ENCODE data around the gene ACOXL. TPM values are rescaled to one million over a fixed set of nuclear protein-coding genes. Genes with fewer than 3 reads are reported as not detected.
A peak's percentile ranks its signal among the peaks of the same experiment; 100 is the strongest.

The ACOXL gene
- polyA plus RNA-seq, 4 donors: 0.06 to 0.56 TPM; not detected in 2

DNA sequence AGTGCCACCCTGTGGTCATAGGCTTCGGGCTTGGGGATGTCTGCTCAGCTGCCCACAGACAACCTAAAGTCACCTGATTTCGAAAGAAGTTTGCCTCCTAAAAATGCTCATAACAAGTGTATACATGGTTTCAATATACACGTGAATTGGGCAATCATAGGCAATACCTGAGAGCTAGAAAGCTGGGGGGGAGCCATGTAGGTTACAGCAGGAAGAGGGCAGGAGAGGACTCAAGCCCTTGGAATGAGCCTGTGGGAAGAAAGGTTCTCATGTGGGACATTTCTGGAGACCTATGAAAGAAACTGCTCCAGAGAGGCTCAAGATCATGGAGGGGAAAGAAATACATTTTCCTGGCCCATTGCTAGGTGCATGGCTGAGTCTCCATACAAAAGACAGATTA, 109.7 kb downstream of the ACOXL start:
- Histone ChIP-seq H3K9me3 (ENCODE audit: control insufficient read depth in 2 of 2, insufficient read depth in 1 of 2, low read depth in 1 of 2, low read length in 1 of 2) (no peaks in the 10 kb centered on the region), H3K27me3 (ENCODE audit: control insufficient read depth in 3 of 3, insufficient read depth in 3 of 3, low read length in 3 of 3) (peaks cover 0 to 11% (median 0%) of the 10 kb centered on the region in 3 donors), H3K4me3 (ENCODE audit: low read depth in 1 of 3, low read length in 3 of 3) (no peak overlapping the region), H3K27ac (ENCODE audit: low read depth in 1 of 3, low read length in 2 of 3) (no peak overlapping the region), H3K4me1 (ENCODE audit: control insufficient read depth in 3 of 3, insufficient read depth in 2 of 3, low read depth in 1 of 3, low read length in 2 of 3) (no peaks in the 10 kb centered on the region), H3K36me3 (ENCODE audit: control insufficient read depth in 3 of 3, insufficient read depth in 2 of 3, low read depth in 1 of 3, low read length in 3 of 3) (no peaks in the 10 kb centered on the region)
- FAIRE-seq (no peak), DNase-seq (no peak)
- whole genome bisulfite sequencing, 3 donors: 62 to 70% (median 70%) methylated on average over 3 of the region's 3 CpGs

DNA sequence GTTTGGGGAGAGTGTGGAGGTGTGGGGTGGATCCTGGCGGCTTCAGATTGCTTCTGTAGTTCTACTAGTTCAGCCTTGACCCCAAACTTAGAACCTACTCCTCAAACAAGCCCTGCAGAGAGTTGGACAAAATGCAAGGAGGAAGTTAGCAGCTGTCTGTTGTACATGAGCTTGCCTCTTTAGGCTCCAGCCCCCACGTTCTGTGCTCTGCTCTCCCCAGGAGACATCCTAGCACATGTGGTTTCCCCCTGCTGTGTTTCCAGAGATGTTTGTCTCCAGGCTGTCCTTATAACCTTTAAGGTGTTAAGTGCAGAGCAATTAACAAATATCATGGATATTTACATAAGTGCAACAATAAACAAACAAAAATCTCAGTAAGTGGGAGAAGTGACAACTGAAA, 111.1 kb downstream of the ACOXL start:
- no peak for DNase-seq
- Histone ChIP-seq H3K4me1 (ENCODE audit: control insufficient read depth in 3 of 3, insufficient read depth in 2 of 3, low read depth in 1 of 3, low read length in 2 of 3) (no peaks in the 10 kb centered on the region), H3K27ac (ENCODE audit: low read depth in 1 of 3, low read length in 2 of 3) (no peak overlapping the region), H3K27me3 (ENCODE audit: control insufficient read depth in 3 of 3, insufficient read depth in 3 of 3, low read length in 3 of 3) (peaks cover 0 to 11% (median 0%) of the 10 kb centered on the region in 3 donors), H3K36me3 (ENCODE audit: control insufficient read depth in 3 of 3, insufficient read depth in 2 of 3, low read depth in 1 of 3, low read length in 3 of 3) (no peaks in the 10 kb centered on the region), H3K9me3 (ENCODE audit: control insufficient read depth in 2 of 2, insufficient read depth in 1 of 2, low read depth in 1 of 2, low read length in 1 of 2) (no peaks in the 10 kb centered on the region), H3K4me3 (ENCODE audit: low read depth in 1 of 3, low read length in 3 of 3) (no peak overlapping the region)
- 62 to 80% (median 64%) methylated on average over 2 of the region's 2 CpGs for WGBS, 3 donors
- no peak for FAIRE-seq

DNA sequence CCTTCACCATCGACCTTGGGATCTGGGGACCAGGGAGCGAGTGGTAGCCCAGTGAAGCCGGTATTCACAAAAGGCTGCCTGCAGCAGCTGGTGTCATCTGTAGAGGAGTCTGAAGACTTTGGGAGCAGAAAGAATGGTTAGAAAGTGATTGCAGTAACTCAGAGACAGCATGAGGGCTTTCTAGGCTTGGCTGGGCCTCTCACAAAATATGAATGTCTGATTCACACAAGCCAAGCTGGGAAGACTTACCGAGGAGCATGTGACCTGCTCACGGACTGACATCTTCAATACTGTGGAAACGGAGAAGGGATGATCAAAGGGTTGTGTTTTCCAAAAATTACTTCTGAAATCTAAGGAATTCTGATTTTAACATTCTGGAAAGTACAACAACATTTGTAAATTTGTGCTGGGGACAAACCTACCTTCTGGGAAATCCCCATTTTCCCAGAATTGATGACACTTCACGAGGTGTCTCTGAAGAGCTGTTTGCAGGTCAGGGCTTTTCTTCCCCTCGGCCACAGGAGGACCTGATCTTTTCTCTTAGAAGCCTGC, 111.7 kb downstream of the ACOXL start:
- no peak overlapping the region for H3K4me3 ChIP-seq (ENCODE audit: low read depth in 1 of 3, low read length in 3 of 3)
- no peaks in the 10 kb centered on the region for H3K36me3 ChIP-seq (ENCODE audit: control insufficient read depth in 3 of 3, insufficient read depth in 2 of 3, low read depth in 1 of 3, low read length in 3 of 3)
- no peak for DNase-seq
- no peak overlapping the region for H3K27ac ChIP-seq (ENCODE audit: low read depth in 1 of 3, low read length in 2 of 3)
- whole genome bisulfite sequencing, 3 donors: 65 to 70% (median 69%) methylated on average over 8 of the region's 8 CpGs
- peaks cover 0 to 11% (median 0%) of the 10 kb centered on the region in 3 donors for H3K27me3 ChIP-seq (ENCODE audit: control insufficient read depth in 3 of 3, insufficient read depth in 3 of 3, low read length in 3 of 3)
- FAIRE-seq: no peak
- H3K9me3 ChIP-seq (ENCODE audit: control insufficient read depth in 2 of 2, insufficient read depth in 1 of 2, low read depth in 1 of 2, low read length in 1 of 2): no peaks in the 10 kb centered on the region
- peaks cover 0 to 3% (median 0%) of the 10 kb centered on the region in 3 donors for H3K4me1 ChIP-seq (ENCODE audit: control insufficient read depth in 3 of 3, insufficient read depth in 2 of 3, low read depth in 1 of 3, low read length in 2 of 3)

DNA sequence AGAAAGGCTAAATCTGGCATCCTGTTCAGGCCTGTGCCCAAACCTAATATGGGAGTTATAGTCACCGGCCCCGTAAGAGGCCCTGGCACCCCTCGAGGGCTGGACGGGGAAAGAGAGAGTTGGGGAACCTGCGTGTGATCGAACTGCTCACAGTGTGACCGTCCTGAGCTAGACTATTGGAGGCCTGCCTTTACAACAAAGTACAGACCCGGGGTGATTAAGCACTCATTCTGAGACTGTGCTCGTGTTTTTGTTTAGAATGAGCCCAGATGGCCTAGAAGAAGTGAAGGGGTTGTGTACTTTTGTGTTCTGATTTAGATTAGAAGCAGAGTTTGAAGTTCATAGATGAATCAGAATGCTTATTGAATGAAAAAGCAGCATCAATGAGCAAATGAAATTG, 115.3 kb downstream of the ACOXL start:
- H3K36me3 ChIP-seq (ENCODE audit: control insufficient read depth in 3 of 3, insufficient read depth in 2 of 3, low read depth in 1 of 3, low read length in 3 of 3): no peaks in the 10 kb centered on the region
- H3K27ac ChIP-seq (ENCODE audit: low read depth in 1 of 3, low read length in 2 of 3): no peak overlapping the region
- no peaks in the 10 kb centered on the region for H3K9me3 ChIP-seq (ENCODE audit: control insufficient read depth in 2 of 2, insufficient read depth in 1 of 2, low read depth in 1 of 2, low read length in 1 of 2)
- 80 to 85% (median 81%) methylated on average over 9 of the region's 9 CpGs for WGBS, 3 donors
- peaks cover 0 to 7% (median 0%) of the 10 kb centered on the region in 3 donors for H3K27me3 ChIP-seq (ENCODE audit: control insufficient read depth in 3 of 3, insufficient read depth in 3 of 3, low read length in 3 of 3)
- no peak overlapping the region for H3K4me3 ChIP-seq (ENCODE audit: low read depth in 1 of 3, low read length in 3 of 3)
- FAIRE-seq (no peak), DNase-seq (no peak)
- peaks cover 0 to 4% (median 0%) of the 10 kb centered on the region in 3 donors for H3K4me1 ChIP-seq (ENCODE audit: control insufficient read depth in 3 of 3, insufficient read depth in 2 of 3, low read depth in 1 of 3, low read length in 2 of 3)

DNA sequence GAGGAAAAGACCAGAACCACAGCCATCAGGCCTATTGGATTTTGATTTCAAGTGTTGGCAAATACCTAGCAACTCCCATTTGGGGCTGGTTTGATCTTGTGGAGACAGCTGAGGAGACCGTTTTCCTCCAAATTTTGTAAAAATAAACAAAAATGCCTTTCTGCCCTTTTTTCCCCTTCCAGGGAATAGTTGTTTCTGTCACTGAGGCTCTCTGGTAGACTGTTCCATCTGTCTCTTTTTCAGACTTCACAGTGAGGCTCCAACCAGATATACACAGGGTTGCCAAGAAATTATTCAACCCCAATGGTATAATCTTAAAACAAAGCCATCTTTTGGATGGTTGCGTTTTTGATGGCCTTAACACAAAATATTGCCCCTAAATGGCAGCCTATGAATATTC, 115.7 kb downstream of the ACOXL start:
- no peak for FAIRE-seq
- Histone ChIP-seq H3K4me3 (ENCODE audit: low read depth in 1 of 3, low read length in 3 of 3) (no peak overlapping the region), H3K36me3 (ENCODE audit: control insufficient read depth in 3 of 3, insufficient read depth in 2 of 3, low read depth in 1 of 3, low read length in 3 of 3) (no peaks in the 10 kb centered on the region), H3K27me3 (ENCODE audit: control insufficient read depth in 3 of 3, insufficient read depth in 3 of 3, low read length in 3 of 3) (peaks cover 0 to 7% (median 0%) of the 10 kb centered on the region in 3 donors), H3K9me3 (ENCODE audit: control insufficient read depth in 2 of 2, insufficient read depth in 1 of 2, low read depth in 1 of 2, low read length in 1 of 2) (no peaks in the 10 kb centered on the region), H3K4me1 (ENCODE audit: control insufficient read depth in 3 of 3, insufficient read depth in 2 of 3, low read depth in 1 of 3, low read length in 2 of 3) (peaks cover 0 to 4% (median 0%) of the 10 kb centered on the region in 3 donors), H3K27ac (ENCODE audit: low read depth in 1 of 3, low read length in 2 of 3) (no peak overlapping the region)
- no peak for DNase-seq
- 78 to 96% (median 85%) methylated on average over 2 of the region's 2 CpGs for WGBS, 3 donors

DNA sequence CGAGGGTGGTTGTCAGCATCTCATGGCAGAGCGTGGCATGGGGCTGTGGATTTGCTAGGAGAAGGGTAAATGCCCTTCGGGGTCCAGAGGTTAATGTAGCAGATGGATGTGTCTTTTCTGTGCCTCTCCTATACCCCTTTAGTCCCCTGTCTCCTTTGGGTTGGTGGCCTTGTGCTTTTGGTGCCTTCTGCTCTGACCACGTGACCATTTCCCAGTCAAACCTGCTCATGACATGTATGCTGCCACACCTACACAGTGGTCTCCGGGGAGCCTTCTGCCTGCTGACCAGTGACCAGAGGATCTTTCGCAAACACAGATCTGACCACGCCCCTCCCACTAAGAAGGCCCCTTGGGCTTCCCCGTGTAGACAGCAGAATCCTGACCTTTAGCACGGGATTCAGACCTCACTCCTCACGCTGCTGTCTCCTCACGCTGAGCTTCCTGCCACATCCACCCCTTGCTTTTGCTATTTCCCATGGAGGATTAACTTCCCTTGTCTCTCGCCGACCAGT, 116.2 kb downstream of the ACOXL start:
- H3K27ac ChIP-seq (ENCODE audit: low read depth in 1 of 3, low read length in 2 of 3): no peak overlapping the region
- no peaks in the 10 kb centered on the region for H3K36me3 ChIP-seq (ENCODE audit: control insufficient read depth in 3 of 3, insufficient read depth in 2 of 3, low read depth in 1 of 3, low read length in 3 of 3)
- H3K27me3 ChIP-seq (ENCODE audit: control insufficient read depth in 3 of 3, insufficient read depth in 3 of 3, low read length in 3 of 3): peaks cover 0 to 4% (median 0%) of the 10 kb centered on the region in 3 donors
- FAIRE-seq: no peak
- no peaks in the 10 kb centered on the region for H3K9me3 ChIP-seq (ENCODE audit: control insufficient read depth in 2 of 2, insufficient read depth in 1 of 2, low read depth in 1 of 2, low read length in 1 of 2)
- peak in 1 of 2 donors; percentile 41 for DNase-seq
- peaks cover 0 to 4% (median 0%) of the 10 kb centered on the region in 3 donors for H3K4me1 ChIP-seq (ENCODE audit: control insufficient read depth in 3 of 3, insufficient read depth in 2 of 3, low read depth in 1 of 3, low read length in 2 of 3)
- 79 to 81% (median 80%) methylated on average over 13 of the region's 13 CpGs for WGBS, 3 donors
- no peak overlapping the region for H3K4me3 ChIP-seq (ENCODE audit: low read depth in 1 of 3, low read length in 3 of 3)

DNA sequence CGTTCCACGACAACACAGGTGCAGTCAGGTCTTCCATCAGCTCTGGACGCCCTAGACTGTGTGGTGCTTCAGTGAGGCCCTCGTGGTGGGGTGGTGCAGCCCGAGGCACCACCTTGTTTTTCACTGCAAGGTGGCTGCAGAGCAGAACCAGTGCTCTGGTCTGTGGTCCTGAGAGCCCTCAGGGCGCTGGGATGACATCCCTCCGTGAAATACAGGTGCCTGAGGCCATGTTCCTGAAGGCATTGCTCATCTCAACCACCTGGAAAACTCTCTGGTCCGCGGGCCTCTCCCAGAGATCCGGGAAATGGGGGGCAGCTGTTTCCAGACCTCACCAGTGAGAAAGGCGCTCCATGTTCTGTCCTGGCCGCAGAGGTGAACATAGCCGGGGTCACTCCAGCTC, 119.2 kb downstream of the ACOXL start:
- no peak overlapping the region for H3K27ac ChIP-seq (ENCODE audit: low read depth in 1 of 3, low read length in 2 of 3)
- no peak for DNase-seq
- H3K36me3 ChIP-seq (ENCODE audit: control insufficient read depth in 3 of 3, insufficient read depth in 2 of 3, low read depth in 1 of 3, low read length in 3 of 3): no peaks in the 10 kb centered on the region
- no peak for FAIRE-seq
- WGBS, 3 donors: 86 to 92% (median 89%) methylated on average over 13 of the region's 13 CpGs
- no peaks in the 10 kb centered on the region for H3K9me3 ChIP-seq (ENCODE audit: control insufficient read depth in 2 of 2, insufficient read depth in 1 of 2, low read depth in 1 of 2, low read length in 1 of 2)
- H3K27me3 ChIP-seq (ENCODE audit: control insufficient read depth in 3 of 3, insufficient read depth in 3 of 3, low read length in 3 of 3): no peaks in the 10 kb centered on the region
- no peak overlapping the region for H3K4me3 ChIP-seq (ENCODE audit: low read depth in 1 of 3, low read length in 3 of 3)
- H3K4me1 ChIP-seq (ENCODE audit: control insufficient read depth in 3 of 3, insufficient read depth in 2 of 3, low read depth in 1 of 3, low read length in 2 of 3): peaks cover 0 to 4% (median 0%) of the 10 kb centered on the region in 3 donors

DNA sequence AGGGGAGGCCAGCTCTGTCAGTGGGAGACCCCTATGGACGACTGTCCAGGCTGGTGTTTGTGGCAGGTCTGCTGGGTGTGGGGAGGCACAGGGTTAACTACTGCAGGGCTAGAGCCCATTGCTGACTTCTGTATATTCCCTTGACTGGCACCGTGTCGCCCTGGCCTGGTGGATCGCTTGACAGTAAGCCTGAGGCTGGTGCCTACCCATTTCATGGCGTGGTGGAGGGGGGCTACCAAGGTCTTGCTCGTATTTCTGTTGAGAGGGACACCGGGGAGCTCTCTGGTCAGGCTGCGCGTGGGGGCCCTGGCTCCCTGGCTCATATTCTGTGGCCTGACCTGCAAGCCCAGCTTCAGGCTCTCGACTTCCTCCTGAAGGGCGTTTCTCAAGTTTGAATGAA, 119.7 kb downstream of the ACOXL start:
- H3K9me3 ChIP-seq (ENCODE audit: control insufficient read depth in 2 of 2, insufficient read depth in 1 of 2, low read depth in 1 of 2, low read length in 1 of 2): no peaks in the 10 kb centered on the region
- no peak overlapping the region for H3K27ac ChIP-seq (ENCODE audit: low read depth in 1 of 3, low read length in 2 of 3)
- DNase-seq: no peak
- no peak overlapping the region for H3K4me3 ChIP-seq (ENCODE audit: low read depth in 1 of 3, low read length in 3 of 3)
- H3K36me3 ChIP-seq (ENCODE audit: control insufficient read depth in 3 of 3, insufficient read depth in 2 of 3, low read depth in 1 of 3, low read length in 3 of 3): no peaks in the 10 kb centered on the region
- H3K4me1 ChIP-seq (ENCODE audit: control insufficient read depth in 3 of 3, insufficient read depth in 2 of 3, low read depth in 1 of 3, low read length in 2 of 3): peaks cover 0 to 4% (median 0%) of the 10 kb centered on the region in 3 donors
- 86 to 88% (median 88%) methylated on average over 11 of the region's 11 CpGs for WGBS, 3 donors
- no peak for FAIRE-seq
- H3K27me3 ChIP-seq (ENCODE audit: control insufficient read depth in 3 of 3, insufficient read depth in 3 of 3, low read length in 3 of 3): no peaks in the 10 kb centered on the region

Measured in small intestine (tissue), 7 donors.